GM18907 (cell line): ENCODE results near the gene SHROOM4.

Source experiments
- ATAC-seq: cut with Tn5 transposase; IDR thresholded peaks from one replicate; pipeline ENCODE4 v1.9.1; 2021; ENCODE audit warnings: mild to moderate bottlenecking, moderate library complexity; ENCODE audit not compliant: unreplicated experiment

The SHROOM4 gene

GRCh38 chrX:50813843-50814661 lies at the start of gene SHROOM4:
Gene SHROOM4 (minus strand): TSS chrX:50814194. CDS start chrX:50814018, 176 bp downstream.
- no peak for ATAC-seq

GRCh38 chrX:50863471-50863870 lies 49.5 kb upstream of the SHROOM4 start:
- ATAC-seq: no peak

GRCh38 chrX:50860518-50860917 lies 46.5 kb upstream of the SHROOM4 start:
- no peak for ATAC-seq

- ATAC-seq: no peak
Observed at GRCh38 chrX:50858548-50858947, 44.6 kb upstream of the SHROOM4 start.

- ATAC-seq: no peak
Observed at GRCh38 chrX:50853399-50853798, 39.4 kb upstream of the SHROOM4 start.

GRCh38 chrX:50852524-50852923 lies 38.5 kb upstream of the SHROOM4 start:
- ATAC-seq: no peak

- no peak for ATAC-seq
Observed at GRCh38 chrX:50842221-50842620, 28.2 kb upstream of the SHROOM4 start.

GRCh38 chrX:50839730-50840129 lies 25.7 kb upstream of the SHROOM4 start:
- ATAC-seq: no peak

GRCh38 chrX:50838820-50839600 lies 25.0 kb upstream of the SHROOM4 start:
- no peak for ATAC-seq

- ATAC-seq: no peak
Observed at GRCh38 chrX:50827996-50828395, 14.0 kb upstream of the SHROOM4 start.

- no peak for ATAC-seq
Observed at GRCh38 chrX:50825825-50826224, 11.8 kb upstream of the SHROOM4 start.

- ATAC-seq: no peak
Observed at GRCh38 chrX:50818986-50819385, 5.0 kb upstream of the SHROOM4 start.

GRCh38 chrX:50815120-50815519 lies 1.1 kb upstream of the SHROOM4 start:
- ATAC-seq: no peak

- no peak for ATAC-seq
Observed at GRCh38 chrX:50814701-50815100, 707 bp upstream of the SHROOM4 start.

GRCh38 chrX:50812995-50813842 lies 775 bp downstream of the SHROOM4 start:
- no peak for ATAC-seq

- ATAC-seq: no peak
Observed at GRCh38 chrX:50805276-50805675, 8.7 kb downstream of the SHROOM4 start.

GRCh38 chrX:50801135-50801534 lies 12.9 kb downstream of the SHROOM4 start:
- no peak for ATAC-seq

GRCh38 chrX:50799531-50799961 lies 14.4 kb downstream of the SHROOM4 start:
- no peak for ATAC-seq

GRCh38 chrX:50798783-50799182 lies 15.2 kb downstream of the SHROOM4 start:
- no peak for ATAC-seq

GRCh38 chrX:50787099-50787498 lies 26.9 kb downstream of the SHROOM4 start:
- no peak for ATAC-seq

- no peak for ATAC-seq
Observed at GRCh38 chrX:50780144-50780543, 33.9 kb downstream of the SHROOM4 start.
